Astrocyte (in vitro differentiated cells and primary cell): ENCODE results near the gene ABTB2.

Experiments
- EZH2 ChIP-seq: IDR thresholded peaks from 2 replicates; pipeline ENCODE4 v1.6.1; 2012; ENCODE audit warnings: mild to moderate bottlenecking, low read length, inconsistent platforms; ENCODE audit not compliant: insufficient read depth
- TF ChIP-seq, protein P1 (sequence below): IDR thresholded peaks from 2 replicates; pipeline ENCODE4 v1.5.1; 2011; ENCODE audit warnings: low read depth, mild to moderate bottlenecking, inconsistent platforms, low read length, moderate library complexity; ENCODE audit not compliant: insufficient read depth

DNA sequence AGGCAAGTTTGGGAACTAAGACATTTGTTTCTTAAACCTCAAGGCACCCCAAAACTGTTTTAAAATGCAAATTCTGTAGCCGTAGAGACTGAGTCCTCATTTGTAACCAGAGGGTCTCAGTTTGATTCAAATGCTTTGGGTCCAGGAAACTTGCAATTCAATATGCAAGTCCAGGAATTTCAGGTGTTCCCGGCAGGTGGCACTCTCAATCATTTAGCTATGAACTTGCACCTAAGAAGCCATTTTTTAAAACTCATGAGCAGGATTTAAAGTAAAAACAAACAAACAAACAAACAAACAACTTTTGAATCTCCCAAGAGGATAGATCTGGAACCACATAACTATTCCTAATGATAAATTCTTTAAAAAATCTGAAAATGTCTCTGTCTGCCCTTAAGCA lies 8.7 kb upstream of the ABTB2 start:
- TF ChIP-seq, protein P1, sequence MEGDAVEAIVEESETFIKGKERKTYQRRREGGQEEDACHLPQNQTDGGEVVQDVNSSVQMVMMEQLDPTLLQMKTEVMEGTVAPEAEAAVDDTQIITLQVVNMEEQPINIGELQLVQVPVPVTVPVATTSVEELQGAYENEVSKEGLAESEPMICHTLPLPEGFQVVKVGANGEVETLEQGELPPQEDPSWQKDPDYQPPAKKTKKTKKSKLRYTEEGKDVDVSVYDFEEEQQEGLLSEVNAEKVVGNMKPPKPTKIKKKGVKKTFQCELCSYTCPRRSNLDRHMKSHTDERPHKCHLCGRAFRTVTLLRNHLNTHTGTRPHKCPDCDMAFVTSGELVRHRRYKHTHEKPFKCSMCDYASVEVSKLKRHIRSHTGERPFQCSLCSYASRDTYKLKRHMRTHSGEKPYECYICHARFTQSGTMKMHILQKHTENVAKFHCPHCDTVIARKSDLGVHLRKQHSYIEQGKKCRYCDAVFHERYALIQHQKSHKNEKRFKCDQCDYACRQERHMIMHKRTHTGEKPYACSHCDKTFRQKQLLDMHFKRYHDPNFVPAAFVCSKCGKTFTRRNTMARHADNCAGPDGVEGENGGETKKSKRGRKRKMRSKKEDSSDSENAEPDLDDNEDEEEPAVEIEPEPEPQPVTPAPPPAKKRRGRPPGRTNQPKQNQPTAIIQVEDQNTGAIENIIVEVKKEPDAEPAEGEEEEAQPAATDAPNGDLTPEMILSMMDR = peak; percentile 10
- no peak for TF ChIP-seq EZH2
